Activated T-cell treated with anti-CD3 and anti-CD28 coated beads, Interleukin-2, amount 50 U/mL, for 24 hours (primary cell): ENCODE results near the gene AMZ1.
A peak's percentile ranks its signal among the peaks of the same experiment; 100 is the strongest.
"Not testable (repeated sequence)": the region's sequence is repeated elsewhere in the genome, so short reads cannot be mapped to it uniquely, and the experiment has no call there.

Experiments
- DNase-seq: peaks from one replicate; pipeline ENCODE4 v3.0.0-alpha.2; 2020
- H3K27ac Mint-ChIP-seq: 2 replicates; pipeline ENCODE4 v1.8.0; 2020; ENCODE audit warnings: mild to moderate bottlenecking, mixed read lengths
- H3K27me3 Mint-ChIP-seq: 2 replicates; pipeline ENCODE4 v1.8.0; 2020; ENCODE audit warnings: mixed read lengths
- H3K36me3 Mint-ChIP-seq: 2 replicates; pipeline ENCODE4 v1.8.0; 2020; ENCODE audit warnings: low read depth, mixed read lengths
- H3K4me1 Mint-ChIP-seq: 2 replicates; pipeline ENCODE4 v1.8.0; 2020; ENCODE audit warnings: low read depth, mixed read lengths
- H3K4me3 Mint-ChIP-seq: 2 replicates; pipeline ENCODE4 v1.8.0; 2020; ENCODE audit warnings: mild to moderate bottlenecking, moderate library complexity, mixed read lengths
- H3K9me3 Mint-ChIP-seq: 2 replicates; pipeline ENCODE4 v1.8.0; 2020; ENCODE audit warnings: mixed read lengths

The AMZ1 gene

GRCh38 chr7:2688409-2689342 lies 674 bp downstream of the AMZ1 start:
- DNase-seq = no peak
- no peaks in the 10 kb centered on the region for H3K9me3 Mint-ChIP-seq
- H3K36me3 Mint-ChIP-seq = no peaks in the 10 kb centered on the region
- H3K4me1 Mint-ChIP-seq = peaks cover 10% of the 10 kb centered on the region
- no peak overlapping the region for H3K4me3 Mint-ChIP-seq
- peak overlapping the region; percentile 26 for H3K27ac Mint-ChIP-seq
- peaks cover 52% of the 10 kb centered on the region for H3K27me3 Mint-ChIP-seq

DNA sequence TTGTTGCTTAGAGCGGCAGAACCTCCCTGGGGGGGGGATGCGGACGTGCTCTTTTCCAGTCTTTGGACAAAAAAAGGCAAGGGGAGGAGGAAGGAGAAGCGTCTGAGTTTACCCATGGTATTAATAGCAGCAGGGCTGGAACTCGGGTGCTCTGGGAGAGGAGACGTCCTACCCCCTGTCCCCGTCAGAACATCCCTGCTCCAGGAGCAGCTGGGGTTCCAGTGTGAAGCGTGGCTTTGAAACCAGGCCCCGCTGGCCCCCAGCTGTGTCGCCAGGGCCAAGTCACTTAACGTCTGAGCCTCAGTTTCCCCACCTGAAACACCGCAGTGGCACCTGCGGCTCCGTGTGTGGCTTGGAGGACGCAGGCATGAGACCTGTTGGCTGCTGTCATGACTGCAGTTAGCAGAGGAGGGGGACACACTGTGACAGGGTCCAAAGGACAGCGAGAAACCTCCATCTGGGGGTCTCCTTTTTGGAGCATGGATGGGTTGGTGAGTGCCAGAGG lies 1.4 kb downstream of the AMZ1 start:
- Mint-ChIP-seq H3K36me3 (no peaks in the 10 kb centered on the region), H3K27me3 (peaks cover 52% of the 10 kb centered on the region), H3K9me3 (no peaks in the 10 kb centered on the region), H3K4me3 (no peak overlapping the region), H3K27ac (no peak overlapping the region), H3K4me1 (peaks cover 10% of the 10 kb centered on the region)
- no peak for DNase-seq

DNA sequence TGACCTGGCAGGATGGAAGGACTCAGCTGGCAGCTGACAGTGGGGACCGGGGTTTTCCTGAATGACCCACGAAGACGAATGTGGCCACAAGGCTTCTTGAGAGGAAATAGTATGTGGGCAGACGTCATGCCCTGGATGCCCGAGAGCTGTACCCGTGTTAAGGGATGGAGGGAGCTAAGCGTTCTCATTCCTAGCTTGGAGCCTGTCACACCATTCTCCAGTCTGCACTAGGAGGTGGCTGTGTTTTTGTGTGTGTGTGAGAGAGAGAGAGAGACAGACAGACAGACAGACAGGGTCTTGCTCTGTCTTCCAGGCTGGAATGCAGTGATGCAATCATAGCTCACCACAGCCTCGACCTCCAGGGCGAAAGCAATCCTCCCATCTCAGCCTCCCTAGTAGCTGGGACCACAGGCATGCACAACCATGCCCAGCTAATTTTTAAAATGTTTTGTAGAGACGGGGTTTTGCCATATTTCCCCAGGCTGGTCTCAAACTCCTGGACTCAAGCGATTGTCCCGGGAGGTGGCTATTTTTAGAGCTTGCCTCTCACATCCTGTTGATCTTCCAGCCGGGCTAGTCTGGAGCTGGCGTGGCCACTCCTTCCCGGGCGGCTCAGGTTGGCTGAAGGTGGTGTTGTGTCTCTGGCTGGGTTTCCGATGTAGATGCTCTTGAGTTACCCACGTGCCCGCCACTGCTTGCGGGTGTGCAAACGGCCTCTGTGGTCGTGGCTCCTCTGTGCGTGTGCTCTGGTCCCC lies 2.1 kb downstream of the AMZ1 start:
- no peak overlapping the region for H3K27ac Mint-ChIP-seq
- H3K36me3 Mint-ChIP-seq = no peaks in the 10 kb centered on the region
- no peak for DNase-seq
- peaks cover 52% of the 10 kb centered on the region for H3K27me3 Mint-ChIP-seq
- H3K4me1 Mint-ChIP-seq = peaks cover 10% of the 10 kb centered on the region
- H3K4me3 Mint-ChIP-seq = no peak overlapping the region
- no peaks in the 10 kb centered on the region for H3K9me3 Mint-ChIP-seq

DNA sequence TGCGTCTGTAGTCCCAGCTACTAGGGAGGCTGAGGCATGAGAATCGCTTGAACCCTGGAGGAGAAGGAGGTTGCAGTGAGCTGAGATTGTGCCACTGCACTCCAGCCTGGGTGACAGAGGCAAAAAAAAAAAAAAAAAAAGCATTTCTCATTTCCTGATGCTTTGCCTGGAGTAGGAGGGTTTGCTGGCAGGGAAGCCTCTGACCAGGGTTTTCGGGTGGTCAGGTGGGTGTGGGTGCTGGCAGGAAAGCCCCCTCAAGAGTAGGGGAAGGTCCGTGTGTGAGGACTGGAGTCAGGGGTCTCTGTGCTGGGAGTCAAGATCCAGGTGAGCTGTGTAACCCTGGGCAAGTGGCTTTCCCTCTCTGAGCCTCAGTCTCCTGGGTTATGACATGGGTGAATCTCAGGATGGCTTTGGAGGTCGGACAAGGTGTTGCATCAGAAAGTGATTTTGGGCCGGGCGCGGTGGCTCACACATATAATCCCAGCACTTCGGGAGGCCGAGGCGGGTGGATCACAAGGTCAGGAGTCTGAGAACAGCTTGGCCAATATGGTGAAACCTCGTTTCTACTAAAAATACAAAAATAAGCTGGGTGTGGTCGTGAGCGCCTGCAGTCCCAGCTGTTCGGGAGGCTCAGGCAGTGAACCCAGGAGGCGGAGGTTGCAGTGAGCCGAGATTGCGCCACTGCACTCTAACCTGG lies 3.2 kb downstream of the AMZ1 start:
- no peak overlapping the region for H3K27ac Mint-ChIP-seq
- no peaks in the 10 kb centered on the region for H3K9me3 Mint-ChIP-seq
- peaks cover 47% of the 10 kb centered on the region for H3K27me3 Mint-ChIP-seq

GRCh38 chr7:2691932-2692439 lies 4.0 kb downstream of the AMZ1 start:
- not testable (repeated sequence) for H3K27ac Mint-ChIP-seq, H3K4me1 Mint-ChIP-seq, H3K4me3 Mint-ChIP-seq, H3K9me3 Mint-ChIP-seq, DNase-seq, H3K36me3 Mint-ChIP-seq
- H3K27me3 Mint-ChIP-seq = peaks cover 42% of the 10 kb centered on the region

More for the DNA sequence above, 3.2 kb downstream of the AMZ1 start:
- no peak for DNase-seq
- Mint-ChIP-seq H3K4me3 (no peak overlapping the region), H3K4me1 (peaks cover 10% of the 10 kb centered on the region), H3K36me3 (no peaks in the 10 kb centered on the region)

GRCh38 chr7:2692543-2692942 lies 4.5 kb downstream of the AMZ1 start:
- H3K27ac Mint-ChIP-seq = no peak overlapping the region
- H3K4me1 Mint-ChIP-seq = peaks cover 10% of the 10 kb centered on the region
- H3K27me3 Mint-ChIP-seq = peaks cover 37% of the 10 kb centered on the region
- no peaks in the 10 kb centered on the region for H3K36me3 Mint-ChIP-seq
- no peaks in the 10 kb centered on the region for H3K9me3 Mint-ChIP-seq
- no peak for DNase-seq
- no peak overlapping the region for H3K4me3 Mint-ChIP-seq

- DNase-seq, H3K36me3 Mint-ChIP-seq, H3K27ac Mint-ChIP-seq, H3K4me3 Mint-ChIP-seq, H3K9me3 Mint-ChIP-seq: not testable (repeated sequence)
- peaks cover 31% of the 10 kb centered on the region for H3K27me3 Mint-ChIP-seq
- H3K4me1 Mint-ChIP-seq = peaks cover 12% of the 10 kb centered on the region
Observed at GRCh38 chr7:2693420-2694121, 5.6 kb downstream of the AMZ1 start.

GRCh38 chr7:2694122-2694436 lies 6.1 kb downstream of the AMZ1 start:
- peaks cover 12% of the 10 kb centered on the region for H3K4me1 Mint-ChIP-seq
- H3K36me3 Mint-ChIP-seq, H3K9me3 Mint-ChIP-seq, DNase-seq, H3K27ac Mint-ChIP-seq, H3K4me3 Mint-ChIP-seq: not testable (repeated sequence)
- peaks cover 26% of the 10 kb centered on the region for H3K27me3 Mint-ChIP-seq

DNA sequence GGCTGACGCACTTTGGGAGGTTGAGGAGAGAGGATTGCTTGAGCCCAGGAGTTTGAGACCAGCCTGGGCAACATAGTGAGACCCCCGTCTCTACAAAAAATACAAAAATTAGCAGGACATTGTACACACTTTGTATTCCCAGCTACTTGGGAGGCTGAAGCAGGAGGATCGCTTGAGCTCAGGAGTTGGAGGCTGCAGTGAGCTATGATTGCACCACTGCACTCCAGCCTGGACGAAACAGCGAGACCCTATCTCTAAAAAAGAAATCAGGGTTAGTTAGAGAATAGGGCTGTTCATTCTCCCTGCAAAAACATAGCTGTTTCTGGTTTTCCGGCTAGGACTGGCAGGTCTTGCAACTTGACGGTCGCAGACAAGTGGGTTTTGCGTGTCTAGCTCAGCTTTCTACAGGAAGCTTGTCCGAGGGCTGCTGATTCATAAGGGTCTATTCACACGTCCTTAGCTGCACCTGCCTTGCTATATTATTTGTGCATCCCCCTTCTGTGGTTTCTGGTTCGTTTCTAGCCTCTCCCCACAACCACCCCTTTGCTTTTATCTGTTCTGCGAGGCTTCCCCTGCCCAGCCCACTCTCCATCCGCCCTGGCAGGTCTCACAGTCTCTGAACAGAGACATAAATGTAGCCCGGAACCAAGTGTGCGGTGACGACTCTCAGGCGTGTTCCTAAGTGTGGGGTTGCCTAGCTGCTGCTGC lies 10.7 kb downstream of the AMZ1 start:
- Mint-ChIP-seq H3K27me3 (no peaks in the 10 kb centered on the region), H3K4me3 (peak overlapping the region; percentile 38), H3K9me3 (no peaks in the 10 kb centered on the region), H3K27ac (peak overlapping the region; percentile 23), H3K4me1 (peaks cover 23% of the 10 kb centered on the region), H3K36me3 (no peaks in the 10 kb centered on the region)
- DNase-seq = peak; percentile 73

GRCh38 chr7:2699289-2699620 lies 11.3 kb downstream of the AMZ1 start:
- Mint-ChIP-seq H3K27ac (no peak overlapping the region), H3K36me3 (no peaks in the 10 kb centered on the region), H3K4me1 (peaks cover 23% of the 10 kb centered on the region), H3K4me3 (peak overlapping the region; percentile 38), H3K9me3 (no peaks in the 10 kb centered on the region), H3K27me3 (no peaks in the 10 kb centered on the region)
- DNase-seq = no peak

DNA sequence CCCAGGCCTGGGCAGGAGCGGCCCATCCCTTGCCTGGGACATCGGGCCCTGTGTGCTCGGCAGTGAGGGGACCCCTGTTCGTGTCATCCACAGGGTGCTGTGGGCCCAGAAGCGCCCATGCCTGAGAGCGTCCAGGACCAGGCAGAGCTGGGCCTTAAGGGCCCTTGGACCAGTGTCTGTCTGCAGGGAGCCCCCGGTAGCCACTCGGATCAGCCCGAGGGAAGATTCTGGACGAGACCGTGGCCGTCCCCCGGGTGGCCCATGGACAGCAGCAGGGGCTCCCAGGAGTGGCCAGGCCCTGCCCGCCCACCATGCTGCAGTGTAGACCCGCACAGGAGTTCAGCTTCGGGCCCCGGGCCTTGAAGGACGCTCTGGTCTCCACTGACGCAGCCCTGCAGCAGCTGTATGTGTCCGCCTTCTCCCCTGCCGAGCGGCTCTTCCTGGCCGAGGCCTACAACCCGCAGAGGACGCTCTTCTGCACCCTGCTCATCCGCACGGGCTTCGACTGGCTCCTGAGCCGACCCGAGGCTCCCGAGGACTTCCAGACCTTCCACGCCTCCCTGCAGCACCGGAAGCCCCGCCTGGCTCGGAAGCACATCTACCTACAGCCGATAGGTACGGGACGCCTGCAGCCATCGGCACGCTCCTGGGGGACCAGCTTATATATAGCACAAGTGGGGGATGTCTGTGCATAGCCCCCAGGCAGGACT lies 12.3 kb downstream of the AMZ1 start:
- Mint-ChIP-seq H3K27ac (no peak overlapping the region), H3K9me3 (no peaks in the 10 kb centered on the region), H3K36me3 (no peaks in the 10 kb centered on the region), H3K27me3 (no peaks in the 10 kb centered on the region), H3K4me3 (no peak overlapping the region), H3K4me1 (peaks cover 23% of the 10 kb centered on the region)
- DNase-seq = no peak

DNA sequence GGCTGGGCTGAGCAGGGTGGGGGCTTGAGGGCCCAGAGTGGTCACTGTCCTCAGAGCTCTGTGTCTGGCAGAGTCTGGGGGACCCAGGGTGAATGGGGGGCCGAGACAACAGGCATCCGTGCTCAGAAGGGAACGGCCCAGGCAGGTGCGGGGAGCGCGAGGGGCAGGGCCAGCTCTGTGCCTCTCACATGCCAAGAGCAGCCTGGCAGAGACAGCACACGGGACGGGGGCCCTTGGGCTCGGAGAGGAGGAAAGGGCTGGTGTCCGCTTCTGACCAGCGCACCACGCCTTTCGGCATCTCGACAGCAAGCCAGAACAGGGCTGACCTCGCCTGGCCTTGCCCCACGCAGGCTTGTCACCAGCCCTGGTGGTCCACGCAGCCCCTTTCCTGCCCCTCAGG lies 13.4 kb downstream of the AMZ1 start:
- Mint-ChIP-seq H3K9me3 (no peaks in the 10 kb centered on the region), H3K27me3 (no peaks in the 10 kb centered on the region), H3K4me1 (peaks cover 23% of the 10 kb centered on the region), H3K36me3 (no peaks in the 10 kb centered on the region), H3K27ac (no peak overlapping the region), H3K4me3 (no peak overlapping the region)
- no peak for DNase-seq
